ENCODE measurements around the gene ZNF638.

The ZNF638 gene

GRCh38 chr2:71333619-71334018, 2.0 kb downstream of the ZNF638 start:
- no peak for DNase-seq (ENCODE audit: low read depth, low spot score)
- peak overlapping the region; percentile 96 for H3K9ac ChIP-seq (ENCODE audit: insufficient read length, low read depth)
- TF ChIP-seq YY1 (IDR thresholded peaks at IDR 0.05; ENCODE audit: insufficient read depth, insufficient read length) (no peak), SUZ12 (IDR thresholded peaks at IDR 0.05; ENCODE audit: extremely low read depth, insufficient read depth, insufficient read length) (no peak), ZNF274 (IDR thresholded peaks at IDR 0.05; ENCODE audit: low read depth, low read length) (no peak)

GRCh38 chr2:71336384-71336783, 4.8 kb downstream of the ZNF638 start:
- no peak overlapping the region for H3K4me3 ChIP-seq (ENCODE audit: insufficient read length, low read depth)
- TF ChIP-seq SUZ12 (IDR thresholded peaks at IDR 0.05; ENCODE audit: extremely low read depth, insufficient read depth, insufficient read length), result no peak
- no peak for TF ChIP-seq ZNF274 (IDR thresholded peaks at IDR 0.05; ENCODE audit: low read depth, low read length)
- no peak for TF ChIP-seq YY1 (IDR thresholded peaks at IDR 0.05; ENCODE audit: insufficient read depth, insufficient read length)
- no peak overlapping the region for H3K9ac ChIP-seq (ENCODE audit: insufficient read length, low read depth)
- DNase-seq (ENCODE audit: low read depth, low spot score), result no peak
- H3K9me3 ChIP-seq (ENCODE audit: insufficient read depth, low read length), result no peaks in the 10 kb centered on the region
- H3K27me3 ChIP-seq (ENCODE audit: insufficient read depth, insufficient read length), result no peaks in the 10 kb centered on the region
- H3K4me1 ChIP-seq (ENCODE audit: insufficient read depth, insufficient read length), result no peaks in the 10 kb centered on the region
- H3K36me3 ChIP-seq (ENCODE audit: insufficient read depth, insufficient read length, low read length), result peaks cover 28% of the 10 kb centered on the region

More at GRCh38 chr2:71333619-71334018, 2.0 kb downstream of the ZNF638 start:
- no peaks in the 10 kb centered on the region for H3K4me1 ChIP-seq (ENCODE audit: insufficient read depth, insufficient read length)
- no peaks in the 10 kb centered on the region for H3K27me3 ChIP-seq (ENCODE audit: insufficient read depth, insufficient read length)
- H3K4me3 ChIP-seq (ENCODE audit: insufficient read length, low read depth), result peak overlapping the region; percentile 89
- peaks cover 28% of the 10 kb centered on the region for H3K36me3 ChIP-seq (ENCODE audit: insufficient read depth, insufficient read length, low read length)
- no peaks in the 10 kb centered on the region for H3K9me3 ChIP-seq (ENCODE audit: insufficient read depth, low read length)

GRCh38 chr2:71336802-71337201, 5.2 kb downstream of the ZNF638 start:
- Histone ChIP-seq H3K9ac (ENCODE audit: insufficient read length, low read depth) (no peak overlapping the region), H3K36me3 (ENCODE audit: insufficient read depth, insufficient read length, low read length) (peaks cover 28% of the 10 kb centered on the region), H3K4me3 (ENCODE audit: insufficient read length, low read depth) (no peak overlapping the region), H3K4me1 (ENCODE audit: insufficient read depth, insufficient read length) (no peaks in the 10 kb centered on the region), H3K9me3 (ENCODE audit: insufficient read depth, low read length) (no peaks in the 10 kb centered on the region), H3K27me3 (ENCODE audit: insufficient read depth, insufficient read length) (no peaks in the 10 kb centered on the region)
- DNase-seq (ENCODE audit: low read depth, low spot score), result no peak
- TF ChIP-seq SUZ12 (IDR thresholded peaks at IDR 0.05; ENCODE audit: extremely low read depth, insufficient read depth, insufficient read length) (no peak), ZNF274 (IDR thresholded peaks at IDR 0.05; ENCODE audit: low read depth, low read length) (no peak), YY1 (IDR thresholded peaks at IDR 0.05; ENCODE audit: insufficient read depth, insufficient read length) (no peak)

GRCh38 chr2:71337776-71338175, 6.2 kb downstream of the ZNF638 start:
- TF ChIP-seq ZNF274 (IDR thresholded peaks at IDR 0.05; ENCODE audit: low read depth, low read length) (no peak), YY1 (IDR thresholded peaks at IDR 0.05; ENCODE audit: insufficient read depth, insufficient read length) (no peak), SUZ12 (IDR thresholded peaks at IDR 0.05; ENCODE audit: extremely low read depth, insufficient read depth, insufficient read length) (no peak)
- DNase-seq (ENCODE audit: low read depth, low spot score), result no peak
- Histone ChIP-seq H3K9me3 (ENCODE audit: insufficient read depth, low read length) (no peaks in the 10 kb centered on the region), H3K4me3 (ENCODE audit: insufficient read length, low read depth) (no peak overlapping the region), H3K9ac (ENCODE audit: insufficient read length, low read depth) (no peak overlapping the region), H3K36me3 (ENCODE audit: insufficient read depth, insufficient read length, low read length) (peaks cover 30% of the 10 kb centered on the region), H3K4me1 (ENCODE audit: insufficient read depth, insufficient read length) (no peaks in the 10 kb centered on the region), H3K27me3 (ENCODE audit: insufficient read depth, insufficient read length) (no peaks in the 10 kb centered on the region)

GRCh38 chr2:71339685-71340084, 8.1 kb downstream of the ZNF638 start:
- TF ChIP-seq YY1 (IDR thresholded peaks at IDR 0.05; ENCODE audit: insufficient read depth, insufficient read length), result no peak
- TF ChIP-seq ZNF274 (IDR thresholded peaks at IDR 0.05; ENCODE audit: low read depth, low read length), result no peak
- no peak for TF ChIP-seq SUZ12 (IDR thresholded peaks at IDR 0.05; ENCODE audit: extremely low read depth, insufficient read depth, insufficient read length)
- Histone ChIP-seq H3K27me3 (ENCODE audit: insufficient read depth, insufficient read length) (no peaks in the 10 kb centered on the region), H3K36me3 (ENCODE audit: insufficient read depth, insufficient read length, low read length) (peaks cover 23% of the 10 kb centered on the region), H3K4me1 (ENCODE audit: insufficient read depth, insufficient read length) (no peaks in the 10 kb centered on the region), H3K9ac (ENCODE audit: insufficient read length, low read depth) (no peak overlapping the region), H3K9me3 (ENCODE audit: insufficient read depth, low read length) (no peaks in the 10 kb centered on the region), H3K4me3 (ENCODE audit: insufficient read length, low read depth) (no peak overlapping the region)
- no peak for DNase-seq (ENCODE audit: low read depth, low spot score)

GRCh38 chr2:71340176-71340575, 8.6 kb downstream of the ZNF638 start:
- Histone ChIP-seq H3K36me3 (ENCODE audit: insufficient read depth, insufficient read length, low read length) (peaks cover 19% of the 10 kb centered on the region), H3K4me3 (ENCODE audit: insufficient read length, low read depth) (no peak overlapping the region), H3K27me3 (ENCODE audit: insufficient read depth, insufficient read length) (no peaks in the 10 kb centered on the region), H3K9ac (ENCODE audit: insufficient read length, low read depth) (no peak overlapping the region), H3K4me1 (ENCODE audit: insufficient read depth, insufficient read length) (no peaks in the 10 kb centered on the region), H3K9me3 (ENCODE audit: insufficient read depth, low read length) (no peaks in the 10 kb centered on the region)
- TF ChIP-seq ZNF274 (IDR thresholded peaks at IDR 0.05; ENCODE audit: low read depth, low read length), result no peak
- no peak for TF ChIP-seq SUZ12 (IDR thresholded peaks at IDR 0.05; ENCODE audit: extremely low read depth, insufficient read depth, insufficient read length)
- TF ChIP-seq YY1 (IDR thresholded peaks at IDR 0.05; ENCODE audit: insufficient read depth, insufficient read length), result no peak
- DNase-seq (ENCODE audit: low read depth, low spot score), result no peak

- H3K9ac ChIP-seq (ENCODE audit: insufficient read length, low read depth), result no peak overlapping the region
- no peaks in the 10 kb centered on the region for H3K4me1 ChIP-seq (ENCODE audit: insufficient read depth, insufficient read length)
- DNase-seq (ENCODE audit: low read depth, low spot score), result no peak
- peaks cover 12% of the 10 kb centered on the region for H3K36me3 ChIP-seq (ENCODE audit: insufficient read depth, insufficient read length, low read length)
- TF ChIP-seq SUZ12 (IDR thresholded peaks at IDR 0.05; ENCODE audit: extremely low read depth, insufficient read depth, insufficient read length) (no peak), ZNF274 (IDR thresholded peaks at IDR 0.05; ENCODE audit: low read depth, low read length) (no peak), YY1 (IDR thresholded peaks at IDR 0.05; ENCODE audit: insufficient read depth, insufficient read length) (no peak)
- no peaks in the 10 kb centered on the region for H3K27me3 ChIP-seq (ENCODE audit: insufficient read depth, insufficient read length)
- H3K4me3 ChIP-seq (ENCODE audit: insufficient read length, low read depth), result no peak overlapping the region
- H3K9me3 ChIP-seq (ENCODE audit: insufficient read depth, low read length), result no peaks in the 10 kb centered on the region
These were observed 10.1 kb downstream of the ZNF638 start for GRCh38 chr2:71341645-71342044.

All from NT2/D1 (cell line).